ENCODE results near the gene FHIT.

The FHIT gene

DNA sequence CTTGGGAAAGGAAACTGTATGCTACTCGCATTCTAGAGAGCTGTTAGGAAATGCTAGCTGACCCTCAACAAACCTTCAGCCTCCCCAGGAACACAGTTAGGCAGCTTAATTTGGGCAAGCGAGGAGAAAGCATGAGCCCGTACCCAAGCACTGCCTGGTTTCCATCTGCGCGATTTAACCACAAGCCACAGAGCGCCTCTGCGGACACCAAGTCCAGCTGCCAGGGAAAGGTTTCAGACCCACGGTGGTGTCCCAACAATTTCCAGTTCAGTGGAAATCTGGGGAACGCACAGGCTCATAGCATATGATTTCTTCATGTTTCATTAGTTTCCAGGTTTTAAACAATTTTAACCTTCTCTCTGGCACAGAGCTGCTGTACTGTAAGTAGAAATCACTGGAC, 617.6 kb downstream of the FHIT start:
- no peak for DNase-seq (ENCODE audit: low read depth, low spot score)

DNA sequence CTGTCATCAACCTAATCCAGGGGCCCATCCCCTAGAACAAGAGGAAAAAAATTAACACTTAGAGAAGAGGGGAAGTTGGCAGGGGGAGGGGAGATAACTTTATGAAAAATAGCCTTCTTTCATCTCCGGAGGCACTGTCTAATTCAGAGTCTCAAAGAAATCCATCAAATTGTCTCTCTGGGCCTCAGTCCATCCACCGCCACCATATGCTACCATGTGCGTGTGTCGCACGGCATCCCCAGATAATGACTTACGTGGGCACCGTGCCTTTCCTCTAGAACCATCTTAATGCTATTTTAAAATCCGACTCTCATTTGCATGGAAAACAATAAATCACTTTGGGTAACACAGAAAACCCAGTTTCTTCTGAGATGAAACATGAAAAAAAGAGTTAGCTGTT, 619.7 kb downstream of the FHIT start:
- DNase-seq (ENCODE audit: low read depth, low spot score) = no peak

DNA sequence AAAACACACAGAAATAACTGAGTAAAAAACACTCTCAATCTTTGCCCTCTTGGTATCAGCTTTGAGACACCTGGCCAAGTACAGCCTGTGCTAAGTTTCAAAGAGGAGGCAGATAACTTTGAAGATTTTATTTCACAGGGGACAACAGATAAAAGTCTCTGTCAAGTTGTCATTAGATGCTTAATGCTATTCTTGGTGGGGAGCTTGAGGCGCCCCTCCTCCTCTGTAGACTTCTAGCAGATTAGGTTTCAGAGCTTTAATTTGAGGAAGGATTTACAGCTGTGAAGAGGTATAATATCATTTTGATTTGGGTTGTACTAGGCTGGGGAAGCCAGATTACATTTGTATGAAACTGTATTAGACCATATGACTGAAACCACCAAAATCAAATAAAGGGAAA, 620.3 kb downstream of the FHIT start:
- no peak for DNase-seq (ENCODE audit: low read depth, low spot score)

DNA sequence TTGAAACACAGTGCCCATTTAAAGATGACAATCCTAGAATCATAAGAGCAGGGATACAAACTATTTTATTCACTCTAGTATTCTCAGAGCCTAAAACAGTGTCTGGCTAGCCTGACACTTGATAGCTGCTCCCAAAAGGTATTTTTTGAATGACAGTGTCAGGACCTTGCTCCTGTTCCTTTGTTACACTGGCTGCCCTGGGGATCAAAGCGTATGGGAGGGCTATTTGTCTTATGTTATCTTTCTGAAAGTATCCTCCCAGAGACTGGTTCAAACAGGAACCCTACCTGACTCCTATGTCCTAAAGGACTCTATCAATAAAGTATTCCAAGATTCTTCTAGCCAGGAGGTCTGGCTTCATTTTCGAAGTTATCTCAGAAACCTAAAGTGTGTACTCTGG, 621.4 kb downstream of the FHIT start:
- no peak for DNase-seq (ENCODE audit: low read depth, low spot score)

DNA sequence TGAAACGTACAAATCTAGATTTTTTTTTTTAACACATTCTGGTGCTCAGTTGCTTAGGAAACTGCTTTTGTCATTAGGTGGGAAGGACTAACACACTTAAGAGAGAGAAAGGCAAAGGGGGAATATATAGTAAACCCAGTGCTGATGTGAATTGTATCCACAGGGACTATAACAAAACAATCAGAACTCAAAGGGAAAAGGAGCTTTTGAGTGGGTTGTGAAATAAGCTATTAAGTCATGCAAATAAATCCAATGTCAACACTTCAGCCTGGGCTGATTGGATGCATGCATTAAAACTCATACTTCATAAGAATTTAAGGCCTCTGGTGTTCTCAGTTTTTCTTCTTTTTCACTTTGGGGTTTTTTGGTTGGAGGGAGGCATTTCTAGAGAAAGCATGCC, 628.9 kb downstream of the FHIT start:
- DNase-seq (ENCODE audit: low read depth, low spot score) = no peak

DNA sequence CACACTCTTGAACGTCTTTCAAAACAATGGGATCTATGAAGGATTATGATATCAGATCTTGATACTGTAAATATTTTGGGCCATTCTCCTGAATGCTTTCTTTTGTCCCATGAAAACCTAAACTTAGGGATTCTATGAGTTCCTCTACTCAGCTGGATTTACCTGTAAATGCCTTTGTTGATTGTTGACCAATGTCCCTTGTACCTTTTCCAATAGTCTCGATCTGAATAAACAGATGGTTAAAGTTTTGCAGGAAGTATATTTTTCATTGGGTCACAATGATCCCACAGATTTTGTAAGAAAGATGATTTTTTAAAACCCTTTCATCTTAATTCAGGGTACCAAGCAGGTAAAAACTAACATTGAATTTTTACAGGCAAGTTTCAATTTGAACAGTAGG, 634.1 kb downstream of the FHIT start:
- DNase-seq (ENCODE audit: low read depth, low spot score) = no peak

DNA sequence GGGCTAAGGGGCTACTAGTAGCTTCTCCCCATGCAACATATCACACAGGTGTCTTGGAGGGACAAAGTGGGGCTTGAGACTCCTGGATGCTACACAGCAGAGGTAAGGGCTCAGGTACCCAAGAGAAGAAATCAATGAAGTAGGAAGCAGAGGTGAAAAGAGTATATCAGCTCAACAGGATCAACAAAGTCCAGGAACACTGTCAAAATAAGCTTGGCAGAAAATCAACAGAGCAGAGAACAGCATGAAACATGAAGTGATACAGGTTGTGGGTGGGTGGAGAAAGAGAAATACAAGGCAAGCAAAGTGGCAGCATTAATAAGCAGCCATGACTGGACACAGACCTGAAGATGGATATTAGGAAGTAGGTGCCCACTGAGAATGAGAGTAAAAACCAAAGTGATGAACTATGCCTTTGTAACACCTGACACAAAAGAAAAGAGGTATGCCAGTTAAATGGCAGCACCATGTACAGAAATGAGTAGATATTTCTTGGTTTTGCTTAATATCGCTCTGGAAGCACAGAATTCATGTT, 637.4 kb downstream of the FHIT start:
- DNase-seq (ENCODE audit: low read depth, low spot score) = no peak

DNA sequence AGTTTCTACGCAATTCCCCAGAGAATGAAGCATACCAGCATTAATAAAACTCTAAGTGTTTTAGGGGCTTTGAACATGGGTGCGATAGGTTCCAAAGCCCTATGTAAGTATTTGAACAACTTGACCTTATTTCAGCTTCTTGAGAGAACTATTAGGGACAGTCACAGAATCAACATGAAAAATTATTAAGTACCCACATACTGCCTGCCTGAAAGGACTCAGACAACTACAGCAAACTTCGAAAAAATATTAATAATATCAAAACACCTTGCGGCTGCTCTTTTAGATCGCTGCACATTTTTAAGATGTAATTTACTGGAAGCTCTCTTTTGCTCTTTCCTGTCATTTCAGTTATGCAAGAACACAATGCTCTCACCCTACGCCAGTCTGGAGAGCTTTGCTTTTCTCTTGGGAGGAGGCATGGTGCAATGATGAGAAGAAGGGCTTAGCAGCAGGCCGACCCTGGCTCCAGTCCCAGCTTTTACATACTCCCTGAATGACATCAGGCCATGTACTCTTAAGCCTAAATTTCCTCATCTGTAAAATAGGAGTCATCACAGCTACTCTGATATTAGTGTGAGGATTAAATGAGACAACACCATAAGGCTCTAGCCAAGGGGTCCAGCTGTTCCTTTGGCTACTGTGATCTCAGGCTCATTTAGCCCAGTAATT, 640.7 kb downstream of the FHIT start:
- no peak for DNase-seq (ENCODE audit: low read depth, low spot score)

DNA sequence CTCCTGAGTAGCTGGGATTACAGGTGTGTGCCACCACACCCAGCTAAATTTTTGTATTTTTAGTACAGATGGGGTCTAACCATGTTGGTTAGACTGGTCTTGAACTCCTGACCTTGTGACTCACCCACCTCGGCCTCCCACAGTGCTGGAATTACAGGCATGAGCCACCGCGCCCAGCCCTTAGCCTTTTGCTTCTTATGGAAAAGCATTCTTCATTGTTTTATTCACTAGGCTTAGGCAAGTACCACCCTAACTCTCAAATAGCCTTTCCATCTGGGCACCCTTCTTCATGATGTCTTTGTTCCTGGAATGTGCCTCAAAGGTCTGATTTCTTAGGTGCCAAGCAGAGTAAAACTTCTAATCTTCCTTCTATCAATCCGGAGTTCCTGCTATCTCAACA, 641.8 kb downstream of the FHIT start:
- no peak for DNase-seq (ENCODE audit: low read depth, low spot score)

DNA sequence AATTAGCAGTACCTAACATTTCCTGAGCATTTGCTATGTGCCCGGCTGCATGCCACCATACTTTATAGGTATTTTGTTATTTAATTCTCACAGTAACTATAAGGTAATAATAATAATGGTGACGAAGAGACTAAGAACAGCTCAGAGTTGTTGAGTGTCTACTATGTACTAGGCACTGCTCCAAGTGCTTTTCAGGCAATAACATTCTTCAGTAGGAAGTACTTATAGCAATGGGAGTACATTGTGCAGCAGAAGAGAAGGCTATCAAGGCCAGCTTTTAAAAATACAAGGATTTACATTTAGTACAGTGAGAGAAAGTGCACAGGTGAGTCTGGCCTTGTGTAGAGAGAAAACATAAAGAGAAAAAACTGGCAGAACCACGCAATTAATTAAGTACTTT, 647.4 kb downstream of the FHIT start:
- no peak for DNase-seq (ENCODE audit: low read depth, low spot score)

DNA sequence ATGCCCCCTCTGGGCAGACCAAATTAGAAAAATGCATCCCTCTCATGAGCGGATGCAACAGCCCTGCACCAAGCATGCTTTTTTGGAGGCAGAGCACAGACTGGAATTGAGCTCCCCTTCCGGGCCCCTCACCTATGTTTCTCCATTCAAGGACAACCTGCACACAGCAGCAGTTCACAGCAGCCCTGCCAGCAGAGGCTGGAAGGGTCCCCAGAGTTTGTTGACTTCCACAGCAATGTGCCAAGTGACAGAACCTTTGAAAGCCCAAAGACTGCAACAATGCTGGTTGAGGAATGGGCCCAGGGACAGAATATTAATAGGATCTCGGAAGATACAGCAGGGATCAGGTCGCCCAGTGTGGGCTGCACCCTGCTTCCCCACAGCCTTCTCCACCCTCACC, 650.4 kb downstream of the FHIT start:
- no peak for DNase-seq (ENCODE audit: low read depth, low spot score)

DNA sequence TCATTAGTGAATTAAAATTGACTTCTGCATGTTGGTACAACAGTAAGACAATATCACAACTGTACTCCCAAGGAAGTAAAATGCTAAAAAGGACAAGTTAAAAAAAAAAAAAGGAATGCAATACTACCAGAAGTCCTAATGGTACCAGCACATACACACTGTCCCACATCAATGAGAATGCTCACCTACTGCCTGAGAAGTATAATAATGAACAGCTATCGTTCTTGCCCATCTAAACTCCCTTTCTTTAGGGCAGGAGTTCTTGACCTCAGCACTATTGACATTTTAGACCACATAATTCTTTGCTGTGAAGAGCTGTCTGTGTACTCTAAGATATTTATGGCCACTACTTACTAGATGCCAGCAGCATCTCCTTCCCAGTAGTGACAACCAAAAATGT, 651.7 kb downstream of the FHIT start:
- no peak for DNase-seq (ENCODE audit: low read depth, low spot score)

DNA sequence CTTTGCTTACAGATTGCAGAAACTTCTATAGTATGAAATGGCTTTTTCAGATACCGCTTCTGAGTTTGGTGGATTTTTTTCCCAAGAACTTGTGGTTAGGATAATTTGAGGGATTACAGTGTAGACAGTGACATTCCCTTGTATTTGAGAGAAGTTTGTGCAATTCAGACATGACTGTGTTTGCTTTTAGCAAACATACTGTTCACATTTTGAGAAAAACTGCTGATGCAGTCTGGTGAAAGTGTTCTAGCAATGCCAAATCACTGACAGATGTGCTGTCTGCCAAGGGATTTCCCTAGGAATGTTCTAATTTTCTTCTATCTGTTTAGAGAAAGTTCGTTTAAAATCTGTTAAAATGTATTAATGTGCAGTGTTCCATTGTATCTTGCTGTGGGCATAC, 652.6 kb downstream of the FHIT start:
- no peak for DNase-seq (ENCODE audit: low read depth, low spot score)

DNA sequence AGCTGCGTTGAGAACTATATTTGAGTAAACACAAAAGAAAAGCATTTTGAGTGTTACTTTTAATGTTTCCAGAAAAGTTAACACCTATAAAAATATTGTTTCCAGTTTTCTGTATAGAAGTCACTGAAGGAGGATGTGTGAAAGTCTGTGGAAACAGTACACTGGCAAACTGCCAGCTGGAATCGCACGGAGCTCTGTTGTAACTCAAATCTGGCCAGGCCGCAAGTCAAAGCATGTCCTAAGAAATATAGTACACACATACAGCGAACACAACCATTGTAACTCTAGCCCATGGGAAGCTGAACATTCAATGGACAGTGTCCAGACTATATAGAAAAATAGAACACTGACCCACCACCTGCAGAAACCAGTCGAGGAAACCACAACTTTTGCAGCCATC, 657.2 kb downstream of the FHIT start:
- no peak for DNase-seq (ENCODE audit: low read depth, low spot score)

DNA sequence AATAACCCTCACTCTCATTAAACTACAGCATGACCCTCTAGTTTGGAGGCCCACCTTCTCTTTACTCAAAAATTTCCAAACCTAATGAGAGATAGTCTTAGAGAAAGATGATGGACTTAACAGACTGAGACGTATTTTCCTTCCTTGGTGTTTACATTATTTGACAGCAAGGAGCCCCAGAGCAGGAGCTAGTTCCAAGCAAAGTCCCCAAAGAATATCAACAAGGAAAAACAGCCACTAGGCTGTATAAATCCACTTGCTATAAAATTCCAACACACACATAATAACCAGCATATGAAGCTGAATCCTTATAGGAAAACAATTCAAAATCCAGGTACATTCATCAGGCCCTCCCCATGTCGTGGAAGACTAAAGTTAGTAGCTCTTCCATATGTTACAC, 660.0 kb downstream of the FHIT start:
- DNase-seq (ENCODE audit: low read depth, low spot score) = no peak

DNA sequence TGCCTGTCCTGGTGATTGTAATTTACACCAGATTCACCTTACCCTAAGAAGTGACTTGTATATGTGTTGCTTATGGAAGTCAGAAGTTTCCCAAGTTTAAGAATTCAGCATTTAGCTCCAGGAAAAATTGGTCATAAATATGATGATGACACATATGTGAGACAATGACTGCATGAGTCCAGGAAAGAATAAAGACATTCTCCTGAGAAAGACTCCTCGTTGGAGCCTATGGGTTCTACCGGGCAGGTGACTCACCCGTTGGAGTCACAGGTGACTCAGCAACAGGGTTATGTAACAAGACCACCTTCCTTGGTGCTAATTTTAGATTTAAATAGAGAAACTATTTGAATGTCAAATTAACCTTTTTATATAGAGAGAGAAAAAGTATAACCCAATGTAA, 662.4 kb downstream of the FHIT start:
- DNase-seq (ENCODE audit: low read depth, low spot score) = no peak

DNA sequence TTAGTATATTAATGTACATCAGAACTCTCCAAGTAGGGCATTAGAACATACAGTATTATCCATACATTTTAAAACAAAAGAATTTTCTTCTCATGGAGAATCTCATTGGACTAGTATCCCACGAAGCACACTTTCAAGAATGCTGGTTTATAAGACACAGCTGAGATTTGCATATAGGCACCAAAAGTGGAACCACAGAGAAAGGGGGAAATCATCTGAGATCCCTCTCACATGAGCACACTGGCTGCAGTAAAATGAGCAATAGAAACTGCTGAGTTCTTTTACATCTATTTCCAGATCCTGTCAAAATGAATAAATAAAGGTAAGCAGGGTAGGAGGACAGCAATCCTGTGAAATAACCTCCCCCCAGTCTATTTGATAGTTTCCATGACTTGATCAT, 665.3 kb downstream of the FHIT start:
- DNase-seq (ENCODE audit: low read depth, low spot score) = no peak

DNA sequence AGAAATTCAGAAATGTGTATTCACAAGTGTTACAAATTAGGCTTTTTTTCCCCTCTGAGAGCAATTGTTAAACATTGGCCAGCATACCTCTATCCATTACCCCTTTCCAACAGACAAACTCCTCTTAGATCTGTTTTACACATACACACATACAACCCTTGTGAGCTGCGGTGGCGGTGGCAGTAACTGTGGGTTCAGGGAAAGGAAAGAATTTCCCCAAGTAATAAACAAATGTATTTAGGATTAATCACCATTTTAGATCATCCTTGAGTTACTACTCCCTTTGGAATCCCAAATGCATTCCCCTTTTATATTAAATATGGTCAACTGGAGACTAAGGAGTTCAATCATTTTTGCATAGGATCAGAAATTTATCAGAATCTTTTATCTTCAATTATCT, 667.0 kb downstream of the FHIT start:
- DNase-seq (ENCODE audit: low read depth, low spot score) = no peak

DNA sequence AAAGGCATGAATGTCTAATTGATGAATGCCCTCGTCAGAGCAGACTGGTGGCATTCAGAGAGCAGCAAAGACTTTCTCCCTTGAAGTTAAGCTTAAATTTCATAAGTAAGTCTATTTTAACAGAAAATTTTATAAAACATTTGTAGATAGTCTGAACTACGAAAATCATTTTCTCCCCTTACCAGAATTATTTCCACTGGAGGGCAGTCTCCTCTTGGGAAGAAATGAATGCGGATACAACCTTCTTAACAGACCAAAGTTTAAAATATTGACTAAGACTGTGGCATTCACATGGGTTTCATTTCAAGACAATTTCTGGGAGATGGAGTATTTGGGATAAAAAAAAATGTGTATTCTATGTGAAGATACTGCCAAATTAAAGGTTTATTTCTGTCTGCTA, 669.0 kb downstream of the FHIT start:
- DNase-seq (ENCODE audit: low read depth, low spot score) = no peak

DNA sequence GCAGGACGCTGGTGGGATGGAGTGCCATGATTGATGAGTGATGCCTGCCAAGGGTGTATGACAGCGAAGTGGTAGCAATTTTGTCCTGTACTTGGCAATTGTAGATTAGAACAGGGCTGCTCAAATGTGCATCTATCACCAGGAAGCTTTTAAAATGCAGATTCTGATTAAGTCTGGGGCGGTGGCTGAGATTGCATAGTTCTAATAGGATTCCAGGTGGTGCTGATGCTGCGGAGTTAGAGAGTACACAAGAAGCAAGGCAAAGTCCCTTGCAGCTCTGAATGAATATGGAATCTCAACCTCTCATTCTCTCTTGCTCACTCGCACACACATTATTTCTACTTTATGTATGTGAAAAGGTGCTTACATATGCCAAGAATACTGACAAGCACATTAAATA, 670.4 kb downstream of the FHIT start:
- DNase-seq (ENCODE audit: low read depth, low spot score) = no peak

DNA sequence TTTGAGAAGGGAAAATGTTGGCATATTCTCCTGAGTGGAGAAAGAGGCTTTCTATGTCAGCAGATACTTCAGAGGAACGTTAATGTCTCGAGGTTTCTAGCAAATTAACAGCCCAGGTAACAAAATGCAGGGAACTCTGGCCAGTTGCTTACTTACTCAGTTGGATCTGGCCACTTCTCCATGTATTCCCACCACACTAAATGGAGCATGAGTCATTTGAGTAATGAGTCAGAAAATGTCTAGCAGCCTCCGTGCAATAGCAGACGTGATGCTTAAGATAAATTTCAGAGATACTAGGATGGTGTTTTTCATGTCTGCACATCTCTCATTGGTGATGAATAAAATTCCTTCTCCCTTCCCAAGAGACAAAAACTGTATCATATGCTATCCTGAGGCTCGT, 671.5 kb downstream of the FHIT start:
- no peak for DNase-seq (ENCODE audit: low read depth, low spot score)

DNA sequence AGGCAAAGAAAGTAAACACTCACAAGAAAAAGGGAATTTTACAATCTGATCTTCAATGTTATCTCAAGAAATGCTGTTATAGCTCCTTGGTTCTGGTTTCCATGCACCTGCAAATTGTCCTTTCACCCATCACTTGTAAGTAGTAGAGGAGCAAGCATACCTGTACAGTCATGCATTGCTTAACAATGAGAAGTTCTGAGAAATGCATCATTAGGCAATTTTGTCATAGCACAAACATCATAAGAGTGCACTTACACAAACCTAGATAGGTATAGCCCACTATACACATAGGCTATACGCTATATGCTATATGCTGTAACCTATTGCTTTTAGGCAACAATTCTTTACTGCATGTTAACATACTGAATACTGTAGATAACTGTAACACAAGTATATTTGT, 672.3 kb downstream of the FHIT start:
- no peak for DNase-seq (ENCODE audit: low read depth, low spot score)

DNA sequence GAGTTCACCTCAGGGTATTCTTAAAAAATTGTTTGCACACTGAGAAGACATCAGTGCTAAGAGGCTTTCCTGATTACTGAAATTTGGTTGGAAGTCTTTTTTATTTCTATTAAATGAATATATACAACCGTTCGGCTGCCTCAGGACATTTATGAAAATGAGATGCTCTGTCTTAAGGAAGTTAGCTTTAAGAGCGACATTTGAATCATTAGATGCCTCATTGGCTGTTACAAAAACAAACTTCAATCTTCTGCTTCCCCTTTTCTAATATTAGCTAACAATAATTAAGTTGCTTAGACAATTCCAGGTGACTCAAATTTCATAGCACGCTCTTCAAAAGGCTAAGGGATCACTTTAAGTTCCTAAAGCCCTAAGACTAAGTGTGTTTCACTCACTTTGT, 673.7 kb downstream of the FHIT start:
- DNase-seq (ENCODE audit: low read depth, low spot score) = no peak

DNA sequence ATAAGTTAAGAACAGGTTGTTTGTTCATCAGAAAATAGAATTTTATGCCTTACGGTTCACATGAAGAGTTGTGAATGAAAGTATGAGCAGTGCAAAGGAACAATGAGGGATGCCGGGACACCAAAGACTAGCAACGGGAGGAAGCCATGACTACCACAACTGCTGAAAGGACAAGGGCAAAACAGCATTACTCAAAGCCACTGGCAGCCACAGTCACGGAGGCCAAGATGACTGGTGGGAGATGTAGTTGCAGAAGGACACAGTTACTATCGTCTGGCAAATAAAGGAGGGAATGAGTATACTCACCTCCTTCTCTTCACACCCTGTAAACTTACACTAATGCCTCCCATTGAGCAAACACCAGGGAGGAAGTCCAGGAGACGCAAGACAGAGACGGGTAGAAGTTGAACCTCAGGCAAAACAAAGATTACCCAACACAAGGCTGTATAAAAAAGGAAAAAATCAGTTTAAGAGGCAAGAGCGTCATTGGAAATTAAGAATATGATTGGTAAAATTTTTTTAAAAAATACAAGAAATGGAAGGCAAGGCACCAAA, 675.5 kb downstream of the FHIT start:
- no peak for DNase-seq (ENCODE audit: low read depth, low spot score)

All from activated CD4-positive, CD25-positive, alpha-beta regulatory T cell treated with anti-CD3 and anti-CD28 coated beads, Interleukin-2, amount 50 U/mL, for 16 hours (primary cell).